ENCODE measurements around the gene GEMIN2. TPM values are rescaled to one million over a fixed set of nuclear protein-coding genes. Genes with fewer than 3 reads are reported as not detected.
"Not testable (repeated sequence)": the region's sequence is repeated elsewhere in the genome, so short reads cannot be mapped to it uniquely, and the experiment has no call there.

The GEMIN2 gene
- total RNA-seq, 1 donor from 2014 or later: 12.3 TPM

GRCh38 chr14:39158222-39158858 lies 44.2 kb downstream of the GEMIN2 start:
- ChIA-PET POLR2A (interaction anchor here (2.1 kb wide), 1 partner anchor 12 kb away, joined by 6 read pairs; the partner anchor contains the start of gene TRAPPC6B), CTCF (interaction anchor here (0.6 kb wide), 1 partner anchor 38 kb away, joined by 3 read pairs; no protein-coding TSS in a partner anchor)
- Mint-ChIP-seq H3K4me3 (no peak overlapping the region), H3K27me3 (no peaks in the 10 kb centered on the region), H3K36me3 (ENCODE audit: low read depth) (peaks cover 61% of the 10 kb centered on the region), H3K27ac (no peak overlapping the region), H3K4me1 (no peaks in the 10 kb centered on the region), H3K9me3 (no peaks in the 10 kb centered on the region)
- TF ChIP-seq, protein P1, sequence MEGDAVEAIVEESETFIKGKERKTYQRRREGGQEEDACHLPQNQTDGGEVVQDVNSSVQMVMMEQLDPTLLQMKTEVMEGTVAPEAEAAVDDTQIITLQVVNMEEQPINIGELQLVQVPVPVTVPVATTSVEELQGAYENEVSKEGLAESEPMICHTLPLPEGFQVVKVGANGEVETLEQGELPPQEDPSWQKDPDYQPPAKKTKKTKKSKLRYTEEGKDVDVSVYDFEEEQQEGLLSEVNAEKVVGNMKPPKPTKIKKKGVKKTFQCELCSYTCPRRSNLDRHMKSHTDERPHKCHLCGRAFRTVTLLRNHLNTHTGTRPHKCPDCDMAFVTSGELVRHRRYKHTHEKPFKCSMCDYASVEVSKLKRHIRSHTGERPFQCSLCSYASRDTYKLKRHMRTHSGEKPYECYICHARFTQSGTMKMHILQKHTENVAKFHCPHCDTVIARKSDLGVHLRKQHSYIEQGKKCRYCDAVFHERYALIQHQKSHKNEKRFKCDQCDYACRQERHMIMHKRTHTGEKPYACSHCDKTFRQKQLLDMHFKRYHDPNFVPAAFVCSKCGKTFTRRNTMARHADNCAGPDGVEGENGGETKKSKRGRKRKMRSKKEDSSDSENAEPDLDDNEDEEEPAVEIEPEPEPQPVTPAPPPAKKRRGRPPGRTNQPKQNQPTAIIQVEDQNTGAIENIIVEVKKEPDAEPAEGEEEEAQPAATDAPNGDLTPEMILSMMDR (IDR thresholded peaks at IDR 0.05): no peak
- ATAC-seq (ENCODE audit: low read depth) (no peak), DNase-seq (no peak)
- intact Hi-C loops (cut with micrococcal nuclease): no loop called here

DNA sequence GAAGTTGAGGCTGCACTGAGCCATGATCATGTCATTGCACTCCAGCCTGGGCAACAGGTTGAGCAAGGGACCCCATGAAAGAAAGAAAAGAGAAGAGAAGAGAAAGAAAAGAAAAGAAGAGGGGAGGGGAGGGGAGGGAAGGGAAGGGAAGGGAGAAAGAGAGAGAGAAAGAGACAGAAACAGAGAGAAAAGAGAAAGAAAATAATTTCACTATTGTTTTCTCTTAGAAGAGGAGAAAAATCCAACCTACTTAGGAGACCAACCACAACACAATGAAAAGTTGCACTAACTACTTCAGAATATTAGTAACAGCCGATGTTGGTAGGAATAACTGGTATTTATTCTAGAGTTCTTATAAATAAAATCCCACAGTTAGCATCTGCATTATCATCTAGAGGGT lies 46.4 kb downstream of the GEMIN2 start:
- intact Hi-C loops (cut with micrococcal nuclease): no loop called here
- H3K9me3 Mint-ChIP-seq: no peaks in the 10 kb centered on the region
- ChIA-PET CTCF (interaction anchor here (1.1 kb wide), 1 partner anchor 10 kb away, joined by 4 read pairs; the partner anchor contains the start of gene TRAPPC6B), POLR2A (interaction anchor here (2.3 kb wide), 1 partner anchor 10 kb away, joined by 4 read pairs; the partner anchor contains the start of gene TRAPPC6B)
- H3K27me3 Mint-ChIP-seq: no peaks in the 10 kb centered on the region
- H3K36me3 Mint-ChIP-seq (ENCODE audit: low read depth): peaks cover 60% of the 10 kb centered on the region
- no peak overlapping the region for H3K27ac Mint-ChIP-seq
- TF ChIP-seq, protein P1 (IDR thresholded peaks at IDR 0.05): no peak
- DNase-seq (no peak), ATAC-seq (ENCODE audit: low read depth) (no peak)
- no peak overlapping the region for H3K4me3 Mint-ChIP-seq
- peaks cover 2% of the 10 kb centered on the region for H3K4me1 Mint-ChIP-seq

GRCh38 chr14:39167797-39168320 lies 53.7 kb downstream of the GEMIN2 start:
- ATAC-seq (ENCODE audit: low read depth); H3K27me3 Mint-ChIP-seq; intact Hi-C loops (cut with micrococcal nuclease); H3K4me3 Mint-ChIP-seq; DNase-seq; H3K27ac Mint-ChIP-seq; H3K9me3 Mint-ChIP-seq; CTCF ChIA-PET: not testable (repeated sequence)
- H3K4me1 Mint-ChIP-seq: peaks cover 30% of the 10 kb centered on the region
- peaks cover 37% of the 10 kb centered on the region for H3K36me3 Mint-ChIP-seq (ENCODE audit: low read depth)
- POLR2A ChIA-PET: interaction anchor here (0.6 to 0.8 kb wide), 3 partner anchors 65 to 775 kb away, joined by 3 to 4 read pairs (median 3); partner anchors contain the start of gene SEC23A

- CTCF ChIA-PET: no interaction called here
- POLR2A ChIA-PET: interaction anchor here (0.7 kb wide), 2 partner anchors 14 to 139 kb away, joined by 3 read pairs; no protein-coding TSS in a partner anchor
Measured at GRCh38 chr14:39168591-39168990, 54.5 kb downstream of the GEMIN2 start.

GRCh38 chr14:39169541-39169900 lies 55.4 kb downstream of the GEMIN2 start:
- Mint-ChIP-seq H3K4me1 (peaks cover 39% of the 10 kb centered on the region), H3K4me3 (peak overlapping the region; percentile 98)
- DNase-seq: no peak

More at GRCh38 chr14:39168591-39168990, 54.5 kb downstream of the GEMIN2 start:
- H3K9me3 Mint-ChIP-seq: no peaks in the 10 kb centered on the region
- H3K4me3 Mint-ChIP-seq: peak overlapping the region; percentile 21
- intact Hi-C loops (cut with micrococcal nuclease): no loop called here
- TF ChIP-seq, protein P1 (IDR thresholded peaks at IDR 0.05): no peak
- H3K27me3 Mint-ChIP-seq: no peaks in the 10 kb centered on the region
- ATAC-seq (ENCODE audit: low read depth) (no peak), DNase-seq (no peak)
- peaks cover 34% of the 10 kb centered on the region for H3K36me3 Mint-ChIP-seq (ENCODE audit: low read depth)
- H3K27ac Mint-ChIP-seq: no peak overlapping the region
- H3K4me1 Mint-ChIP-seq: peaks cover 32% of the 10 kb centered on the region

More at GRCh38 chr14:39169541-39169900, 55.4 kb downstream of the GEMIN2 start:
- H3K9me3 Mint-ChIP-seq: no peaks in the 10 kb centered on the region
- H3K27me3 Mint-ChIP-seq: no peaks in the 10 kb centered on the region
- peaks cover 30% of the 10 kb centered on the region for H3K36me3 Mint-ChIP-seq (ENCODE audit: low read depth)
- no peak for ATAC-seq (ENCODE audit: low read depth)
- ChIA-PET POLR2A (interaction anchor here (0.6 to 3.1 kb wide), 11 partner anchors 8 to 263 kb away, joined by 3 to 80 read pairs (median 6); partner anchors contain the start of genes FBXO33, GEMIN2 and SEC23A), CTCF (interaction anchor here (1.0 to 1.4 kb wide), 2 partner anchors 8 to 55 kb away, joined by 4 to 5 read pairs; partner anchors contain the start of gene GEMIN2)
- H3K27ac Mint-ChIP-seq: peak overlapping the region; percentile 98
- TF ChIP-seq, protein P1 (IDR thresholded peaks at IDR 0.05): no peak
- intact Hi-C loops (cut with micrococcal nuclease): no loop called here

Measured in activated B cell treated with CpG ODN at 0.5 μM for 24 hours (primary cell).